Peyer's patch (tissue), 4 donors: Measurements from ENCODE around the gene PDIA5.

Experiments
- POLR2A ChIP-seq, 2 donors: fragments of 450-650 bp; IDR thresholded peaks; one replicate each; pipeline ENCODE4 v1.5.1; 2017; ENCODE audit warnings: antibody characterized with exemption in 2 of 2, mild to moderate bottlenecking in 2 of 2, moderate library complexity in 2 of 2
- TF ChIP-seq, protein P1 (sequence below), 6 experiments: fragments of 450-650 bp in 4 of 6; fragments of 200-600 bp in 2 of 6; sonication (generic) in 1 of 6; IDR thresholded peaks; one replicate each; pipeline ENCODE4 v1.5.1; 2017 to 2019; ENCODE audit warnings: antibody characterized with exemption in 6 of 6, mild to moderate bottlenecking in 3 of 6, moderate library complexity in 1 of 6

DNA sequence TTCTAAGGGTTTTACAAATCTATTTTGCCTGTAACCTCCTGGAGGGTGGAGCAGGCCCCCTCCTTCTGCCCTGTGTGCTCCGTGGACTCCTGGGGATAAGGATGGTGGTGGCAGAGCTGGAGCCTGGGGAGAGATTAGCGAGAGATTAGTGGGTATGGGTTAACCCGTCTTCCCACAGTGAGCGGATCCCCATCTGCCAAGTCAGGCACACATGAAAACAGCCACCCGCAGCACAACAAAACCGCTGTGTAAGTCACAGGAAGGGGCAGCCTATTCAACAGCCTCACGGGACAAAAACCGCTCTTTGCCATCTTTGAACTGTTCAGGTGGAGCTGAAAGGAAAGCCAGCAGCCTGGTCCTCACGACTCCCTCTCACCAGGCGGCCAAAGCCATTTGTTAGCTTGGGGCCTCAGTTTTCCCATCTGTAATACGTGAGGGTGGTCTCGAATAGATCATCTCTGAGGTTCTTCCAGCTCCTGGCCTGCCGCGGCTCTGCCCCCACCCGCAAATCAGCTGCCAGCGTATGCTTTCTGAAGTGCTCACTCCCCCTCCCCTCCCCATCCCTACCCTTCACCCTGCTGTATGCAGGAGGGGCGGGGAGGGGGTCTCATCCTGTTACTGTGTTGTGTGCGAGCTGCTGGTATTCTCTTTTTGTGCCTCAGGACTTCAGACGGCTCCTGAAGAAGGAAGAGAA is 43.6 kb downstream of the PDIA5 start:
- TF ChIP-seq, protein P1, sequence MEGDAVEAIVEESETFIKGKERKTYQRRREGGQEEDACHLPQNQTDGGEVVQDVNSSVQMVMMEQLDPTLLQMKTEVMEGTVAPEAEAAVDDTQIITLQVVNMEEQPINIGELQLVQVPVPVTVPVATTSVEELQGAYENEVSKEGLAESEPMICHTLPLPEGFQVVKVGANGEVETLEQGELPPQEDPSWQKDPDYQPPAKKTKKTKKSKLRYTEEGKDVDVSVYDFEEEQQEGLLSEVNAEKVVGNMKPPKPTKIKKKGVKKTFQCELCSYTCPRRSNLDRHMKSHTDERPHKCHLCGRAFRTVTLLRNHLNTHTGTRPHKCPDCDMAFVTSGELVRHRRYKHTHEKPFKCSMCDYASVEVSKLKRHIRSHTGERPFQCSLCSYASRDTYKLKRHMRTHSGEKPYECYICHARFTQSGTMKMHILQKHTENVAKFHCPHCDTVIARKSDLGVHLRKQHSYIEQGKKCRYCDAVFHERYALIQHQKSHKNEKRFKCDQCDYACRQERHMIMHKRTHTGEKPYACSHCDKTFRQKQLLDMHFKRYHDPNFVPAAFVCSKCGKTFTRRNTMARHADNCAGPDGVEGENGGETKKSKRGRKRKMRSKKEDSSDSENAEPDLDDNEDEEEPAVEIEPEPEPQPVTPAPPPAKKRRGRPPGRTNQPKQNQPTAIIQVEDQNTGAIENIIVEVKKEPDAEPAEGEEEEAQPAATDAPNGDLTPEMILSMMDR (IDR thresholded peaks at IDR 0.05), result no peak
- no peak for TF ChIP-seq POLR2A (IDR thresholded peaks at IDR 0.05)
